Lower leg skin (tissue), 4 donors: Measurements from ENCODE around the gene DENND1A. TPM values are rescaled to one million over a fixed set of nuclear protein-coding genes. Genes with fewer than 3 reads are reported as not detected.

Experiments used
- DNase-seq, 2 donors: peaks; one replicate each; pipeline ENCODE4 v3.0.0-alpha.2; 2019; ENCODE audit warnings: low spot score in 2 of 2
- H3K4me3 ChIP-seq: fragments of 200-600 bp; sonication (generic); 2 replicates; pipeline ENCODE4 v1.5.1; 2017; ENCODE audit warnings: mild to moderate bottlenecking, low read depth; ENCODE audit not compliant: poor library complexity, severe bottlenecking
- CTCF ChIP-seq, 3 donors: fragments of 450-650 bp; IDR thresholded peaks; one replicate each; pipeline ENCODE4 v1.5.1; 2016; ENCODE audit warnings: antibody characterized with exemption in 3 of 3, mild to moderate bottlenecking in 3 of 3, moderate library complexity in 2 of 3
- POLR2A ChIP-seq, 2 donors: fragments of 450-650 bp; IDR thresholded peaks; one replicate each; pipeline ENCODE4 v1.6.1; 2016 to 2017; ENCODE audit warnings: antibody characterized with exemption in 2 of 2, mild to moderate bottlenecking in 1 of 2, moderate library complexity in 1 of 2
- WGBS, 2 donors: methylation state at CpG; one replicate each; pipeline ENCODE4 v1.1.5; 2018; 5-methylcytosine and 5-hydroxymethylcytosine counted together
- intact Hi-C: fragments of 100-400 bp; cut with DNase I; formaldehyde crosslinking; loops from one replicate; pipeline ENCODE4 v1.15.0; 2023; ENCODE audit warnings: low total_unique reads
- total RNA-seq, 4 donors: library from RNA; depleted of rRNA; stranded (reverse); fragments of >200 nt; gene quantifications; one replicate each; pipeline ENCODE4 v1.1.0, GENCODE V29; 2016

Gene DENND1A
- total RNA-seq, 4 donors from 2014 or later: 6.5 to 16.3 (median 12.3) TPM

DNA sequence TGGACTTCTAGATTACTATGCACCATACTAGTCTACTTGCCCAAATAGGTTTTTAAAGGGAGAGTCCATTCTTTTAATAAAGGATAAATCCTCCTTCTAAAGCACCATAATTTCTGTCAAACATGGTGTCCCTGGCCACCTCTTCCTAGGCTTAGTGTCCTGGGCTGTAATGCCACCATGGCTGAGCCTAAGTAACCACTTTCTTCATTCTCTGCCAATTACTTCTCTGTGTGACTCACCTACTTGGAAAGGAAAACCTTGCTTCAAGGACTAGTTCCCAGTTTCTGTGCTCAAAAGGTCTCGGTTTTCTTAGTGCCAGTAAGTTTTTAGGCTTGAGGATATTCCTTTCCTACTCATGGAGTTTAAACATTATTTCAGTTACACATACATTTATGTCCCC, 273.4 kb downstream of the DENND1A start:
- WGBS, 2 donors: 39 to 61% methylated on average over 1 of the region's 1 CpG
- DNase-seq: no peak
- intact Hi-C loops: no loop called here
- no peak overlapping the region for H3K4me3 ChIP-seq
- TF ChIP-seq POLR2A (IDR thresholded peaks at IDR 0.05) (no peak), CTCF (IDR thresholded peaks at IDR 0.05) (no peak)

DNA sequence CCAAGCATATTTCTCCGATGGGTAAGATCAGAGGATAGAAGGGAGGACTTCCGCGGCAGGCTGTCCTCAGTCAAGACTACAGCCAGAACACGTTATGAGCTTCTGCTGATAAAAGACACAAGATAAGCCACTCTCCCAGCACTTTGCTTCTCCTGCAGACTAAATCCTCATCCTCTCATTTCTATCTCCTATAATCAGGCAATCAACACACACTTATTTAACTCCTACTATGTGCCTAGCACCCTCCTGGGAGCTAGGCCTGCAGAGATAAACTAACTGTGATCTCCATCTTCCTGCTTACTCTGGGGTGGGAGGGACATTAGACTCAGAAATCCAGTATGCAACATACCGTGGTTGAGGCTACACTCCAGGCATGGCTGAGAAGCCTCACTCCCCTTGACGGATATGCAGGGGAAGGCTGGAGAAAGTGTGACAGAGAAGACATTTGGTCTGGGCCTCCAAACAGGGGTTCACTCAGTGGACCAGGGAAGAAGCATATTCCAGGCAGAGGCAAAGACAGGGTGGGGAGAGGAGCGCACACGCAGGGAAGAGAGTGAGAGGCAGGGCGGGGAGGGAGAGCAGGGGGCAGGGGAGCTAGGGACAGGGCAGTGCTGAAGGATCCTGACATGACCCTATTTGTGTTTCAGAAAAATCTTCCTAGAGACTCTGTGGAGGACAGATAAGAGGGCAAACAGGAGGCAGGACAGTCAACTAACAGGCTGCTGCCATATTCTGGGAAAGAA, 274.1 kb downstream of the DENND1A start:
- 93 to 95% methylated on average over 9 of the region's 9 CpGs for WGBS, 2 donors
- DNase-seq: no peak
- TF ChIP-seq POLR2A (IDR thresholded peaks at IDR 0.05) (no peak), CTCF (IDR thresholded peaks at IDR 0.05) (no peak)

DNA sequence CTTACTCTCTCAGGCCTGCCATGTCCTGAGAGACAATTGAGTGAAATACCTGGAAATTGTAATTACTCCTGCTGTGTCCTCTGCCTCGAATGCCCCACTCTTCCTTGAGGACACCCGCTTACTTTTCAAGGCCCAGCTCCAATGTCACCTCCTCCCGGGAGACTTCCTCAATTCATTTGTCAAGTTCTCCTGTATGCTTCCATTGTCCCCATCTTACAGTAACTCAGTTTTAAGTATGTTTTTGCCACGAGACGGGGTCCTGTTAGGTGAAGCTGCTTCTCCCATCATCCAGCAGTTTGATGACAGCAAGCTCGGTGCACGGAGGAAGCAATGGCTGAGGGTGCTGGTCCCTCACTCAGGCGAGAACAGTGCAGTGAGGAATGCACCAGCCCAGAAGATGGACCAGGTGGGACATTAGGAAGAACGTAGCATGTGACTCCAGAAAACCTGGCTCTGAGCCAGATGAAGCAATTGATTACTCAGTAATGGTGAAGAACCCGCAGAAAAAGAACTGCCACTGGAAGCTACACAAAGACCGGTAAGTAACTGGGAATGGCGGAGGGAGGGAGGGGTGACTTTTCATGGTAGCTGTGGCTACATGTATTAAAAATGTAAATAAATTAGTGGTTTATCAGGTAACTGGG, 274.8 kb downstream of the DENND1A start:
- intact Hi-C loops: no loop called here

More for the DNA sequence above, 274.1 kb downstream of the DENND1A start:
- intact Hi-C loops: no loop called here
- no peak overlapping the region for H3K4me3 ChIP-seq

GRCh38 chr9:123654218-123654993, 275.5 kb downstream of the DENND1A start:
- 86 to 87% methylated on average over 13 of the region's 13 CpGs for WGBS, 2 donors
- intact Hi-C loops: no loop called here
- TF ChIP-seq POLR2A (IDR thresholded peaks at IDR 0.05): no peak
- no peak for TF ChIP-seq CTCF (IDR thresholded peaks at IDR 0.05)
- H3K4me3 ChIP-seq: no peak overlapping the region
- no peak for DNase-seq

More for the DNA sequence above, 274.8 kb downstream of the DENND1A start:
- DNase-seq: no peak
- H3K4me3 ChIP-seq: no peak overlapping the region
- TF ChIP-seq POLR2A (IDR thresholded peaks at IDR 0.05) (no peak), CTCF (IDR thresholded peaks at IDR 0.05) (no peak)
- WGBS, 2 donors: 93 to 94% methylated on average over 12 of the region's 12 CpGs

- TF ChIP-seq CTCF (IDR thresholded peaks at IDR 0.05) (no peak), POLR2A (IDR thresholded peaks at IDR 0.05) (no peak)
- intact Hi-C loops: no loop called here
- WGBS, 2 donors: 88 to 91% methylated on average over 7 of the region's 7 CpGs
- no peak for DNase-seq
- no peak overlapping the region for H3K4me3 ChIP-seq
Observed at GRCh38 chr9:123652416-123652815, 277.5 kb downstream of the DENND1A start.
